Measurements from ENCODE around the gene CGB5.

The CGB5 gene

DNA sequence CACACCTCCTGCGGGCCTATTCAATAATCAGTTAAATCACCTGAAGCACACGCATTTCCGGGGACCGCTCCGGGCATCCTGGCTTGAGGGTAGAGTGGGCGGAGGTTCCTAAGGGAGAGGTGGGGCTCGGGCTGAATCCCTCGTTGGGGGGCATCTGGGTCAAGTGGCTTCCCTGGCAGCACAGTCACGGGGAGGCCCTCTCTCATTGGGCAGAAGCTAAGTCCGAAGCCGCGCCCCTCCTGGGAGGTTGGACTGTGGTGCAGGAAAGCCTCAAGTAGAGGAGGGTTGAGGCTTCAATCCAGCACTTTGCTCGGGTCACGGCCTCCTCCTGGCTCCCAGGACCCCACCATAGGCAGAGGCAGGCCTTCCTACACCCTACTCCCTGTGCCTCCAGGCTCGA is at the start of gene CGB5:
TSS of gene CGB5 (plus strand) at position 301 of the 400 bp plus-strand sequence. CDS start 362 bp downstream, outside the sequence.
- peak; percentile 30 for DNase-seq

DNA sequence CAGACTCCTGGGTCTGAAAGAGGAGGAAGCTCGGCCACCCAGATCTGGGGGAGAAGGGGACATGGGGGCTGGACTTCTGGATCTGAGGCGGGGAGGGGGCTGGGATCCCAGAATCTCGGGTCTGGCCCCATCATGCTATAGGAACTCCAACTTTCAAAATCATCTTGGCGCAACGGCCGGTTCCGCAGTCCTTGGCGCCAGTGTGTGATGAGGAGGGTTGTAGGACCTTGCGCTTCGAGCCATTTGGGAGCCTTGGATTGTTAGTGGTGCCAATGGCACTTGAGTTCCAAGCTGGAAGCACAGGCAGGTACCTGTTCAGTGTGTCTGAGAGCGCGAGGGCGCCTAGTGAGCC is 49.6 kb upstream of the CGB5 start:
- no peak for DNase-seq

DNA sequence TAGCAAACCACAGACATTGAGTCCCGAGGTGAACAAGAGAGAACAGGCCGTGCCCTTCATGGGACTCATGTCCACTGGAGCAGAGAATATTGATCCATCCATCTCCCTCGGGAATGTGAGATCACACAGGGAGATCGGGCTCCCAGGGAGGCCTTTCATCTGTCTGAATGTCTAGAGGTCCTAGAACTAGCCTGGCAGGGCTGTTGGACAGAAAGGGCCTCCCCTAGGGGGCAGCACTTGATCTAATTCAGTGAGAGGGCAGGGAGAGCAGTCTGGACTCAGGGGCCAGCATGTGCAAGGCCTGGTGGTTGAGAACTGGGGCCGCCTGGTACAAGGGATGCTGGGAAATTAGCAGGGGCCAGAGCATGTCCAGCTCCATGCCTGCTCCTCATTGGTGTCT is 45.7 kb upstream of the CGB5 start:
- peak; percentile 53 for DNase-seq

DNA sequence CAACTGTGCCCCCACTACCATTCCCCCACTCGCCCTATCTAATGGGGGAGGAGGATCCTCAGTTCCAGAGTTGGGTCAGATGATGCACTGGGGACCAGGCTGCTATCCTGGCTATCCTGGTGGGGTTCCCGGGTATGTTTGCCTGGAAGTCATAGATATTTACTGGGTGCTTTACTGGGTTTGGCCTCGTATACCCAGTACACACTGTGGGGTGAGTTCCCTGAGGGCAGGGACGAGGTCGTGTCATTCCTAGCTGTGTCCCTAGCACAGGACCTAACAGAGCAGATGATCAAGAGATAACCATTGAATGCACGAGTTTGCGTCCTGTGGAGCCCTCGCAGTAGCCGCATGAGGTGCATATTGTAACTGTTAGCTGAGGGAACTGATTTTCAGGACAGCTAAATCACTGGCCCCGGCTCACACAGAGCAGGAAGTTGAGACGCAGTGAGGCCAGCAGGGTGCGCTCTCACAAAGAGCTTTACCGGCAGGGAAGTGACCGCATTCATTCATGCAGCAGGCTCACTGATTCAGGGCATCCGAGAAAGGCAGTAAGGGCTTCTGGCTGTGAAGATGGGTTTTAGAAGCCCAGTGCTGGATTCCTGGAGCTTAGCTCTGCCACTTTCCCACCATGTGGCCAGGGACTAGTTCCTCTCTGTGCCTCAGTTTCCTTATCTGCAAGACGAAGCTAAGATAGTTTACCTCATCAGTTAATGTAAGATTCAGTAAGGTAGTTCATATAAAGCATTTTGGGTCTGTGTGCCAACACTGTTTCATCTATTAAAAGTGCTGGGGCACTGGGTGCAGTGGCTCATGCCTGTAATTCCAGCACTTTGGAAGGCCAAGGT is 43.9 kb upstream of the CGB5 start:
- peak; percentile 18 for DNase-seq

DNA sequence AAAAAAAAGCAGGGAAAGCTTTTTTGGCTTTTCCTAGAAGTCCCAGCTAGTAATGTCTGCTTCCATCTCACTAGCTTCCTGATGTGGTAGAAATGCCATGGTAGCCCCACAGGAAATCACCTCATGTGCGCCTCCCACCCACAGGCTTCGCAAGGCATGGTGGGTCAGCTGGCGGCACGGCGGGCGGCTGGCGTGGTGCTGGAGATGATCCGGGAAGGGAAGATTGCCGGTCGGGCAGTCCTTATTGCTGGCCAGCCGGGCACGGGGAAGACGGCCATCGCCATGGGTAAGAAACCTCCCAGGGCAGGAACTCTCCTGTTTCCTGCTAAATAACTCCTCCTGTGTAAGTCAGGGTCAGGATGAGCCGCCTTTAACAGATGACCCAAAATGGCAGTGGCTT is 39.5 kb upstream of the CGB5 start:
- DNase-seq, result no peak

DNA sequence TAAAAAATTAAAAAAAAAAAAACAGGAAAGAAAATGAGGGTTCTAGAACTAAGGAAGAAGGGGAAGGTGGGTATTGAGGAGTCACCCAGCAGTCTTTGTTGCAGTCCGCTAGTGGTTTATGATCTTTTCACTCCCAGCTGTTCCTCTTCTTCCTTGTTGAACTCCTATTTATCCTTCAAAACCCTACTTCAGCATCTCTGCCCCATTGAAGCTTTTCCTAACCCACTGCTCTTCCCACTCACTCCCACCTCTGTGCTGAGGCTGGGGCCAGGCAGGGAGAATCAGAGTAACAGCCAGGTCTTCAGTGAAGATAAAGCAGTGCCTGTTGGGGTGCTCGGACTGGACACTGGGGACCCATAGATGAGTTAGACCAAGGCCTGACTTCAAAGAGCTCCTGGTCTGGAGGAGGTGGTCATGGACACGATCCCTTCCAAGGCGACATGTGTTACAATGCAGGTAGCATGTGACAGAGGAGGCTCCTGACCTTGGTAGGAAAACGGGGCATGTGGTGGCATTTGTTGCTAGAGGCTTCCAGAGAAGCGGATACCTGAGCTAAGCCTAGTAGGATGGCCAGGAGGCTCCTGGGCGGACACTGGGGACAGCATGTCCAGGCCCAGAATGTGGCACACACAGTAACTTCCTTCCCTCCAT is 38.6 kb upstream of the CGB5 start:
- DNase-seq, result no peak

DNA sequence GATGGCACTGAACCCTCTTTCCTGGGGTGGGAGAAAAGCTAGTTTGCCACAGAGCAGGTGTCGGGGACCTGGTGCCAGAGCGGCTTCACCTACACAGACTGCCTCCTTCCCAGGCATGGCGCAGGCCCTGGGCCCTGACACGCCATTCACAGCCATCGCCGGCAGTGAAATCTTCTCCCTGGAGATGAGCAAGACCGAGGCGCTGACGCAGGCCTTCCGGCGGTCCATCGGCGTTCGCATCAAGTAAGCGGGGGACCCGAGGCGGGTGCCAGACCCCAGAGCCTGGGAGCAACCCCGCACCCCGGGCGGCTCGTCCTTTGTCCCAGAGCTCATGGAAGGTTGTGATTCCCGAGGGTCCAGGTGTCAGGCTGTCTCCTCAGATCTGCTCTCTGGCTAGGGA is 36.7 kb upstream of the CGB5 start:
- DNase-seq, result no peak

DNA sequence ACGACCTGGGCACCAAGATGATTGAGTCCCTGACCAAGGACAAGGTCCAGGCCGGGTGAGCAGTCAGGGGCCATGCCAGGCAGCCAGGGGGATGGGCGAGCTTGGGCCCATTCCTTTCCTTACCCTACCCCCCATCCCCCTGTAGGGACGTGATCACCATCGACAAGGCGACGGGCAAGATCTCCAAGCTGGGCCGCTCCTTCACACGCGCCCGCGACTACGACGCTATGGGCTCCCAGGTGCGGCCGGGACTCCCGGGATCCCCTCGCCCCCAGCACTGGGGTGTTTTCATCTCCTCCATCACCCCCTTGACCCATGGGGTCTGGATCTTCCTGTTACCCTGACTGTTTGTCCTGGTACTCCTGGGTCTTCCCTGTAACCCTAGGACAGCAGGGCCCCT is 33.8 kb upstream of the CGB5 start:
- no peak for DNase-seq

DNA sequence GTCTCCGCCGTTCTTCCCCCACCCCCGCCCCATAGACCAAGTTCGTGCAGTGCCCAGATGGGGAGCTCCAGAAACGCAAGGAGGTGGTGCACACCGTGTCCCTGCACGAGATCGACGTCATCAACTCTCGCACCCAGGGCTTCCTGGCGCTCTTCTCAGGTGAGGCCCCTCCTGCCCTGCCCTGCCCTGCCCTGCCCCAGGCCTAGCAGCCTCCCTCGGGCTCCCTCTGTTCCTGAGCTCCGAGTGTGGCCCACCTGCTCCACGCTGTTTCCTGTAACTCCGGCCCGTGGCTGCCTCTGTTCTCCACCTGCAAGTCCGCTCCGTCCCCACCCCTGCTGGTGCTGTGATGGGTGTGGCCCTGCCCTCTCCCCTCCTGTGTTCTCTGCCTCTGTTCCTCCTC is 33.2 kb upstream of the CGB5 start:
- DNase-seq, result no peak

DNA sequence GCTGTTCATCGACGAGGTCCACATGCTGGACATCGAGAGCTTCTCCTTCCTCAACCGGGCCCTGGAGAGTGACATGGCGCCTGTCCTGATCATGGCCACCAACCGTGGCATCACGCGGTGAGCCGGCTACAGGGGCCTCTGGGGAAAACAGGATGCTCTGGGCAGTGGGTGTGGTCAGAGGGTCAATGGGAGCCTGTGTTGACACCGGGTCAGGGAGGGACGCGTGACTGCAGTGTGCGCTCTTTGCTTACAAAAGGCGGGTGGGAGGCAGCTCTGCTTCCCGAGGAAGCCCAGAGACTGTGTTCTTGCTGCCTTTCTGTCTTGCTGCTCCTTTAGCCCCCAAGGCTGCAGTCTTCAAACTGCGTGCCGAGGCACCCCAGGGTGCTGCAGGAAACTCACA is 32.5 kb upstream of the CGB5 start:
- no peak for DNase-seq

DNA sequence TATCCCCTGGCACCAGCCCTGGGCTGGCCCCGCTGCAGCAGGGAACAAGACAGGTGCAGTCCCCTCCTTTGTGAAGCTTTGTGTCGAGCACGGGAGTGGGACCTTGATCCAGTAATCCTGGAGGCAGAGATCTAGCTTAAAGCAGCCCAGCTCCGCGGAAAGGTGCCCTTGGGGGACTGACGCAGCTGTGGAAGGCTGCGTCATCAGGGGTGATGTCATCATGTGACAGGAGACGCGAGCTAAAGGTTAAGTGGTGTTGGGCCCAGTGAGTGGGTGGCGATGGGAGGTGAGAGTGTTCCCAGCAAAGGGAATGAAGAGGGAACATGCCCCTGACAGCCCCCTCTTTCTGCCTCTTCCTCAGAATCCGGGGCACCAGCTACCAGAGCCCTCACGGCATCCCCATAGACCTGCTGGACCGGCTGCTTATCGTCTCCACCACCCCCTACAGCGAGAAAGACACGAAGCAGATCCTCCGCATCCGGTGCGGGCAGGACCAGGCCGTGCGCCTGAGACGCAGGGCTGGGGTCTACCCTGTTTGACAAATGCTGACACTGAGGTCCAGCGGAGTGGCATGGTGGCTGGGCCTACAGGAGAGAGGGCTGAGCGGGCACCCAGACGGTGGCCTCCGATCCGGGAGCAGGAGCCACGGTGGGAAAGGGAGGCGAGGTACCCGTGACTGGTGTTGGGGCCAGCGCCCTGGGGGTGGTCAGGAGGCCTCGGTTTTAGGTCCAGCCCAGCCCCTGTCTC is 29.4 kb upstream of the CGB5 start:
- DNase-seq, result no peak

DNA sequence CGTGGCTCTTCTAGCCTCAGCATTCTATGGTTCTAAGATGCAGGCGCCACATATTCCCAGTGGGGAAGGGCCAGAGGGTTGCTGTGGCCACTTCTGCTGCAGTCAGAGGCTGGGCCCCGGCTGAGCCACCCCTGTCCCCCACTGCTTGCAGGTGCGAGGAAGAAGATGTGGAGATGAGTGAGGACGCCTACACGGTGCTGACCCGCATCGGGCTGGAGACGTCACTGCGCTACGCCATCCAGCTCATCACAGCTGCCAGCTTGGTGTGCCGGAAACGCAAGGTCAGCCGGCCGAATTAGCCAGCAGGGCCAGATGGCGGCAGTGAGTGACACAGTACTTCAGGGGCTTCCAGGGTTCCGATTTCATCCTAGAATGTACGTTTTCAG is 28.8 kb upstream of the CGB5 start:
- no peak for DNase-seq

DNA sequence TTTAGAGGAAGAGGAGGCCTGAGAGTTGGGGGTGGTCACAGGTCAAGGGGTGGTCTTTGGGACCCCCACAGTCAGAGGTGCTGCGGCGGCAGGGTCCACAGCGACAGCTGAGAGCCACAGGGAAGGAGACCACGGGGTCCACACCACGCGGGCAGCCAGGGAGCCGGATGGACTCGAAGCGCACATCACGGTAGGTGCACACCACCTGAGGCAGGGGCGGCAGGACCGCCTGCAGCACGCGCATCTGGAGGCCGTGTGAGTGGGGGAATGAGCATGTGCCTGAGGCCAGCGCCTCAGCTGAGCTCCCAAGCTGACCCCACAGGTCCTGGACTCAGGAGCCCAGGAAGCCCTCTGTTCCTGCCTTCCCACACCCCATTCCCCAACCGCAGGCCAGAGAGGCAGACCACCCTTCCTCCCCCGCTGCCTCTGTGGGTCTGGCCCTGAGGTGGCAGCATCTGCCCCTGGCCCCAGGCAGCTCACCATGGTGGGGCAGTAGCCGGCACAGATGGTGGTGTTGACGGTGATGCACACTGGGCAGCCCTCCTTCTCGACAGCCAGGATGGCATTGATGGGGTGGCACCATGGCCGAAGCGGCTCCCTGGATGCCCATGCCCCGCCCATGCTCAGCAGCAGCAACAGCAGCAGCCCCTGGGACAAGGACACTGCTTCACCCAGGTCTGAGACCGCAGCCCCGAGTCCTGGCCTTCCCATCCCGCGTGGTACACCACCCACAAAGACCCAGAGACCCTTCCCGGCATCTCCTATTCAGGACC is 27.4 kb upstream of the CGB5 start:
- DNase-seq, result no peak

DNA sequence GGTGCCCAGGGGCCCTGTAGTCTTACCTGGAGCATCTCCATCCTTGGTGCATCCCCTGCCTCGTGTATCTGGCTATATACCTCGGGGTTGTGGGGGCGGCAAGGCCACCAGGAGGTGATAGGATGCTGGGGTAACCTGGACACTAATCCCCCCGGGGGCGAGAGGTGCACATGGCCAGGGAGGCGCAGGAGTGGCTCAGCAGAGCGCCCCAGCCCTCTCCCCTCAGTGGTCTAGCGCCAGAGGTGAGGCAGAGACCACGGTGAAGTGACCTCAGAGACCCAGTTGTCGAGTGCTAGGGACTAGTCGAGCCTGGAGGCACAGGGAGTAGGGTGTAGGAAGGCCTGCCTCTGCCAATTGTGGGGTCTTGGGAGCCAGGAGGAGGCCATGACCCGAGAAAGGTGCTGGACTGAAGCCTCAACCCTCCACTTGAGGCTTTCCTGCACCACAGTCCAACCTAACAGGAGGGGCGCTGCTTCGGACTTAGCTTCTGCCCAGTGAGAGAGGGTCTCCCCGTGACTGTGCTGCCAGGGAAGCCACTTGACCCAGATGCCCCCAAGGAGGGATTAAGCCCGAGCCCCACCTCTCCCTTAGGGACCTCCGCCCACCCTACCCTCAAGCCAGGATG is 26.5 kb upstream of the CGB5 start, which contains the start of gene LHB:
TSS of gene LHB (minus strand) at position 51 of the 625 bp plus-strand sequence. CDS start at position 41, 10 bp downstream.
- no peak for DNase-seq

DNA sequence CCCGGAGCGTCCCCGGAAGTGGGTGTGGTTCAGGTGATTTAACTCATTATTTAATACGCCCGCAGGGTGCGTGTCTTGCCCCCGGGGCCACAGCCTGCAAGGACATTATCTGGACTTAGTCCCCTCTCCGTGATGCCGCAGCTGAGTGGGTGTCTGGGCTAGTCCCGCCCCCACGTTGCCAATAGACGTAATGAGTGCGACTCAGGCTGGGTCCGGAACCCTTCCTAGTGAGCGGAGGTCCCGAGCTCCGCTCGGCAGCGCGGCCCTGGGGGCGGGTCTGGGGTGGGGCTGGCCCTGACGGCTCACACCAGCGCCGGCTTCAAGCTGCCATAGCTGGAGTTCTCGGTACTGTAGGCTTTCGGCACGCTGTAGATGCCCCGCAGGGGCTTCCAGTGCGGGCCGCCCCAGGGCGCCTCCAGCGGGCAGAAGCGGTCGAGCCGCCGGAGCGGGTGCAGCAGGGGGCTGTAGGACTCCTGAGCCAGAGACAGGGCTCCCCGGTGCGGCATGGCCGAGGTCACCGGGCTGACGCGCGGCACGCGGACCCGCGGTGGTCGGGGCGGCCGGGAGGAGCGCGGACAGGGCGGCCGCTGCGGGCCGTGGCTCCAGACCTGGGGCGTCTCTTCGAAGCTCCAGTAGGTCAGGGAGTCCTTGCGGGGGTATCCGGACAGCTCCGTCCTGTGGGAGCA is 25.8 kb upstream of the CGB5 start:
- peak; percentile 71 for DNase-seq

DNA sequence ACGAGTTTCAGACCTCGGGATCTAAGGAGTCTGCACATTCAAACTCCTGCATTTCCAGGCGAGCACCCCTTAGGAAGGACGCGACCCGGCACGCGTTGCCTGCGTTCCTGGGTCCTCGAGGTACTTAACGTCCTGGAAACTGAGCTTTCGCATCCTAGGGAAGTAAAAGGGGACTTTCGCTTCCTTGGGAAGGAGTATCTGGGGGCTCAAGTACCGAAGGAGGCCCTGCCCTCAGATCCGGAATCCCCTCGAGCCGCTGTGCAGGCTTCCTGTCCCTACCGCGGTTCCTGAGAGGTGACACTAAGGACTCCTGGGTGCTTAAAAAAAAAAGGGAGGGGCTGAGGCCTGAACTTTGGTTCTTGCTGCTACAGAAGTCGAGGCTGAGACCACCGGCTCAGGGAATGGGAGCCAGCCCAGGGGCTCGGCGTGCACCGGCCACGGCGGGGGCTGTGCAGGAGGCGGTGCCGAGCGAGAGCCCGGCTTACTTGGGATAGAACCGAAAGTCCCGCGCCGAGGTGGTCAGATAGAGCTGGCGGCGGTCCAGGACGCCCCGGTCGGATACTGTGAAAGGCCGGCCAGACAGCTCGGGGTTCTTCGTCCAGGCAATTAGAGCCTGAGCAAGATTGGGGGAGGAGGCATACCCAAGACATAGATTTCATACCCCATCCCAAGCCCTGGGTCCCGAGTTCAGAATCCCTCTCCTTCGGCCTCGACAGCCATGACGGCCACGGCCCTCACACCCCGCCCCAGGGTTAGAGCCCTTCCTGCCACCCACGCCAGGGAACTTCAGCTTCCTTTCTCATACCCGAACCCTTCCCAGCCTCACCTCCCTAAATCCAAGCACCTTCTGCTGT is 25.0 kb upstream of the CGB5 start:
- DNase-seq, result peak; percentile 16

DNA sequence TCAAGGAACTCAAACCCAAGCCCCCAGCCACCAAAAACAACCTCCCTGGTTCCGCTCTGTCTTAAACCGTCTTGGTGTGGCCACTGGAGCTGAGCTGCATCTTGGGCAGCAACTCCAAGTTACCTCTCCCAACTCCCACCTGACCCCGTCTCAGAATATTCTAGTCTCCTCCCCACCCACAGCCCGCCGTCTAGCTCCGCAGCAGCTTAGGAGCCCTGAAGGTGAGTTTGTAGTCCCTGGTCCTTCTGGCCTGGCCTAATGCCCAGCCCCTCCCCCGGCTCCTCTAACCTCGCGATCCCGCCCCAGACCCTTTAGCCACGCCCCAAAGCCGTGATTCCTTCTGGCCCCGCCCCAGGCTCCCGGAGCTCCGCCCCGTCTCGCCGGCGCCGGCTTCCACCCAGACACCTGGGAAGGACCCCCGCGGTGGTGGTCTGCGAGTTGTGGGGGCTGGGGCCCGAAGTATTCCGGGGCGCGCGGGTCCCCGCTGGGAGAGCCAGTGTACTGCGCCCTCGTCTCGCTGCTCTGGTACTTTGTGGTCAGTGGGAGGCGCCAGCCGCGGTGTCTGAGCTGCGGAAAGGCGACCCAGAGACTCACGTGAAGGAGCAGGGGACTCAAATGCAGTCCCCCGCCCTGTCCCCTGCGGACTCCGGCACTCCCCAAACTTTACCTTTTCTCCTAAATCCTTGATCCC is 24.3 kb upstream of the CGB5 start:
- peak; percentile 72 for DNase-seq

DNA sequence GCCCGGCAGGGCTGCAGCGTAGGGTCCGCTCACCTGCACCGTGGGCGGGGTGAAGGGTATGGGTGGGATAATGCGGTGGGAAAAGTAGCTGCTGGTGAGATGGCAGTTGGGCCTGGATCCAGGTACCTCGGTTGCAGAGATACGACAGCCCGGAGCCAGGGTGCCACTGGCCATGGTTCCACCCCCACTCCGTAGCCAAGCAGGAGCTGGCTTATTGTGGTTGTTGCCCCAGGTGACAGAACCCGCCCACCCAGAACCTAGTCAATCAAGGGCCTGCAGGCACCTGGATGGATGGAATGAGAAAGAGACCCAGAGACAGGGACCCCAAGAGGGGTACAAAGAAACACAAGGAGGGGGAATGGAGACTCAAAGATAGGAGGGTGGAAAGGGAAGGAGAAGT is 23.3 kb upstream of the CGB5 start:
- peak; percentile 36 for DNase-seq

DNA sequence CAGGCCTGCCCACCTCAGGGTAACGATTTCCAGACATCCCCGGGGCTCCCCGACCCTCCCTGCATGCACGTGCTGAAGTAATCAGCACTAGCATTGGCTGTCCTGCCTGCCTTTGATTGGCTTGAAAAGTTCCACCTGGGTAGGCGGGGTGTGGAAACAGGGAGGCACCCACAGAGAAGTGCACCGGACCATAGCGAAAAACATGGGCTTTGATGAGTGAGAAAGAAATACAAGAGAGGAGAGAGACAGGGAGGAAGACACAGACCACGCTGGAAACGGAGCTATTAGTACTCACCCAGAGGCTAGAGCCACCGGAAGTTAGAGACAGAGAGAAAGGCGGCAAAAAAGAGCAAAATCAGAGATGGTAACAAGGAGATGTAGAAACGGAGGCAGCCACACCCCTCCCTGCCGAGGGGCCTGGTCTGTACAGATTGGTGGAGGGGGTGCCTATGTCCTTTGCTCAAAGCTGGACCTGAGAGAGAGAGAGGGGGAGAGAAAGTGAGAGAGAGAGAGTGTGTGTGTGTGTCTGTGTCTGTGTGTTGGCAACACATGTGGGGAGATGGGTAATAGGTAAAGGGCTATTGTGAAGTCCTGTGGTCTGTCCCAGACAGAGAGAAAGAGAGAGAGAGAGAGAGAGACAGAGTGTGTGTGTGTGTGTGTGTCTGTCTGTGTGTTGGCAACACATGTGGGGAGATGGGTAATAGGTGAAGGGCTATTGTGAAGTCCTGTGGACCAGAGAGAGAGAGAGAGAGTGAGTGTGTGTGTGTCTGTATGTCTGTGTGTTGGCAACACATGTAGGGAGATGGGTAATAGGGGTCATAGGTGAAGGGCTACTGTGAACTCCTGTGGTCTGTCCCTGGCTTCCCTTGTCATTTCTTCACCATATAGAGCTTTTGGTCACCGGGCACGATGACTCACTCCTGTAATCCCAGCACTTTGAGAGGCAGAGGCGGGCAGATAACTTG is 22.4 kb upstream of the CGB5 start:
- DNase-seq, result no peak

Measured in NCI-H146 (cell line).